Right lobe of liver (tissue), 6 donors: ENCODE measurements around the gene RABGEF1. TPM values are rescaled to one million over a fixed set of nuclear protein-coding genes. Genes with fewer than 3 reads are reported as not detected.
"Not testable (repeated sequence)": the region's sequence is repeated elsewhere in the genome, so short reads cannot be mapped to it uniquely, and the experiment has no call there.

Experiments used
- ATAC-seq, 4 donors: fragments of 200-7000 bp; cut with Tn5 transposase; one replicate each; pipeline ENCODE4 v1.9.1; 2020; ENCODE audit warnings: mild to moderate bottlenecking in 4 of 4, moderate library complexity in 4 of 4
- DNase-seq, 3 donors: peaks; one replicate each; pipeline ENCODE4 v3.0.0-alpha.2; 2020
- H3K27ac ChIP-seq, 3 donors: fragments of 200-600 bp; one replicate each; pipeline ENCODE4 v1.8.0; 2022
- H3K27me3 ChIP-seq, 2 donors: fragments of 200-600 bp; one replicate each; pipeline ENCODE4 v1.8.0; 2022
- H3K36me3 ChIP-seq, 4 donors: fragments of 200-600 bp; sonication (generic) in 1 of 4; one replicate each; pipeline versions ENCODE4 v1.5.1 to v1.8.0; 2017 to 2022; ENCODE audit warnings: control low read depth in 1 of 4
- H3K4me1 ChIP-seq, 4 donors: fragments of 200-600 bp; sonication (generic) in 1 of 4; one replicate each; pipeline versions ENCODE4 v1.5.1 to v1.8.0; 2017 to 2022; ENCODE audit warnings: control low read depth in 1 of 4
- H3K4me3 ChIP-seq, 3 donors: fragments of 200-600 bp; one replicate each; pipeline ENCODE4 v1.8.0; 2022
- H3K9me3 ChIP-seq, 4 donors: fragments of 200-600 bp; sonication (generic) in 1 of 4; one replicate each; pipeline versions ENCODE4 v1.5.1 to v1.8.0; 2017 to 2022; ENCODE audit warnings: control low read depth in 1 of 4
- POLR2A ChIP-seq: fragments of 450-650 bp; IDR thresholded peaks from one replicate; pipeline ENCODE4 v1.6.1; 2017; ENCODE audit warnings: antibody characterized with exemption, mild to moderate bottlenecking
- WGBS: methylation state at CpG from one replicate; pipeline ENCODE4 v1.1.6; 2018; ENCODE audit warnings: low coverage, low lambda C conversion rate; ENCODE audit not compliant: insufficient coverage; ENCODE audit errors: missing lambda C conversion rate; 5-methylcytosine and 5-hydroxymethylcytosine counted together
- intact Hi-C, 2 donors: fragments of 100-400 bp; cut with DNase I; formaldehyde crosslinking; loops; one replicate each; pipeline versions ENCODE4 v1.11.2 to v1.14.1; 2022
- total RNA-seq, 6 experiments: library from RNA; depleted of rRNA in 2 of 6; stranded (reverse); fragments of >200 nt in 2 of 6; fragmentation: NEBNext Ultra II Directional in 3 of 6; extraction: Animal tissue kit (Norgen Biotek cat#: 25700) in 3 of 6; gene quantifications; one replicate each; pipeline versions ENCODE4 v1.1.0 to v1.2.4, GENCODE V29; 2016 to 2023
- TF ChIP-seq, protein P1 (sequence below), 4 donors: fragments of 200-600 bp in 3 of 4; fragments of 450-650 bp in 1 of 4; IDR thresholded peaks; one replicate each; pipeline versions ENCODE4 v1.5.1 to v1.8.0; 2016 to 2022; ENCODE audit warnings: antibody characterized with exemption in 4 of 4, mild to moderate bottlenecking in 2 of 4
- donor health status: DM: no; HTN: yes; CAD: no.
- donor health status: DM: no; HTN: no; CAD: no.
- donor health status: DM: no; HTN: no; CAD: no.
- donor health status: DM: no; HTN: yes; CAD: no.
- donor health status: DM: no; HTN: yes; CAD: no.

Gene RABGEF1
- total RNA-seq, 6 experiments from 2014 or later: 7.3 to 13.8 (median 10.2) TPM

DNA sequence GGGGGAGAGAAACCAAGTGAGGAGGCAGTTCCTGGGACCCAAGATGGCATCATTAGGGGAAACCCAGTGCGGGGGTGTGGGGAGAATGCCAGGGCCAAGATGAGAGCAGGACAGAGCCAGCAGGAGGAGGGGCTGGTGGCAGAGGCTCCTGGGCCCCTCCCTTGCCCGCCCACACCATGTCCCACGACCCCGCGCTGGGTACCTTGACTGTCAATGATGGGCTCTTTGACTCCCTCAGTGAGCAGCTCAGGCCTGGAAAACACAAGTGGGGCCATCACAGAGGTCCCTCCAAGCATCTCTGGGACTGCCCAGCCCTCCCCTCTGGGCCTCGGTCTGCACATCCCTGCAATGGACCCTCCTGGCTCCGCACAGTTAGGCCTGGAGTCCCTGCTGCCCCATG lies 75.4 kb downstream of the RABGEF1 start:
- no peak for DNase-seq
- Histone ChIP-seq H3K4me3 (no peak overlapping the region), H3K9me3 (no peaks in the 10 kb centered on the region), H3K36me3 (peaks cover 0 to 6% (median under 1%) of the 10 kb centered on the region in 4 donors), H3K4me1 (no peaks in the 10 kb centered on the region), H3K27ac (no peak overlapping the region), H3K27me3 (no peaks in the 10 kb centered on the region)
- WGBS: no CpG with 5 or more reads among the region's 7 CpGs
- intact Hi-C loops: no loop called here
- TF ChIP-seq POLR2A: no peak
- TF ChIP-seq, protein P1, sequence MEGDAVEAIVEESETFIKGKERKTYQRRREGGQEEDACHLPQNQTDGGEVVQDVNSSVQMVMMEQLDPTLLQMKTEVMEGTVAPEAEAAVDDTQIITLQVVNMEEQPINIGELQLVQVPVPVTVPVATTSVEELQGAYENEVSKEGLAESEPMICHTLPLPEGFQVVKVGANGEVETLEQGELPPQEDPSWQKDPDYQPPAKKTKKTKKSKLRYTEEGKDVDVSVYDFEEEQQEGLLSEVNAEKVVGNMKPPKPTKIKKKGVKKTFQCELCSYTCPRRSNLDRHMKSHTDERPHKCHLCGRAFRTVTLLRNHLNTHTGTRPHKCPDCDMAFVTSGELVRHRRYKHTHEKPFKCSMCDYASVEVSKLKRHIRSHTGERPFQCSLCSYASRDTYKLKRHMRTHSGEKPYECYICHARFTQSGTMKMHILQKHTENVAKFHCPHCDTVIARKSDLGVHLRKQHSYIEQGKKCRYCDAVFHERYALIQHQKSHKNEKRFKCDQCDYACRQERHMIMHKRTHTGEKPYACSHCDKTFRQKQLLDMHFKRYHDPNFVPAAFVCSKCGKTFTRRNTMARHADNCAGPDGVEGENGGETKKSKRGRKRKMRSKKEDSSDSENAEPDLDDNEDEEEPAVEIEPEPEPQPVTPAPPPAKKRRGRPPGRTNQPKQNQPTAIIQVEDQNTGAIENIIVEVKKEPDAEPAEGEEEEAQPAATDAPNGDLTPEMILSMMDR (IDR thresholded peaks at IDR 0.05): no peak
- peak in 1 of 4 donors; percentile 36 for ATAC-seq

GRCh38 chr7:66816658-66817057 lies 76.1 kb downstream of the RABGEF1 start:
- 84% methylated on average over 5 of the region's 7 CpGs for WGBS
- H3K9me3 ChIP-seq, H3K4me1 ChIP-seq, H3K27ac ChIP-seq, H3K4me3 ChIP-seq, ATAC-seq, H3K36me3 ChIP-seq, DNase-seq, intact Hi-C loops, H3K27me3 ChIP-seq: not testable (repeated sequence)

GRCh38 chr7:66817208-66817795 lies 76.8 kb downstream of the RABGEF1 start:
- H3K36me3 ChIP-seq, H3K27ac ChIP-seq, H3K27me3 ChIP-seq, H3K9me3 ChIP-seq, H3K4me1 ChIP-seq, H3K4me3 ChIP-seq, intact Hi-C loops, DNase-seq: not testable (repeated sequence)
- no CpG with 5 or more reads among the region's 8 CpGs for WGBS
- ATAC-seq: peak; percentile 60 to 85 (median 72)

- H3K36me3 ChIP-seq, H3K27ac ChIP-seq, H3K4me3 ChIP-seq, ATAC-seq, H3K9me3 ChIP-seq, H3K4me1 ChIP-seq, DNase-seq, intact Hi-C loops, H3K27me3 ChIP-seq: not testable (repeated sequence)
- 98% methylated on average over 4 of the region's 7 CpGs for WGBS
Measured at GRCh38 chr7:66817956-66818355, 77.4 kb downstream of the RABGEF1 start.

GRCh38 chr7:66824041-66824440 lies 83.5 kb downstream of the RABGEF1 start:
- WGBS: 67% methylated on average over 1 of the region's 7 CpGs
- no peak overlapping the region for H3K27ac ChIP-seq
- TF ChIP-seq POLR2A: no peak
- TF ChIP-seq, protein P1 (IDR thresholded peaks at IDR 0.05): no peak
- H3K36me3 ChIP-seq: no peaks in the 10 kb centered on the region
- H3K4me1 ChIP-seq: no peaks in the 10 kb centered on the region
- intact Hi-C loops: no loop called here
- ATAC-seq: no peak
- H3K27me3 ChIP-seq: no peaks in the 10 kb centered on the region
- no peaks in the 10 kb centered on the region for H3K9me3 ChIP-seq
- H3K4me3 ChIP-seq: no peak overlapping the region
- DNase-seq: no peak

- H3K27ac ChIP-seq, H3K4me3 ChIP-seq, intact Hi-C loops, H3K27me3 ChIP-seq, H3K36me3 ChIP-seq, H3K9me3 ChIP-seq, H3K4me1 ChIP-seq, DNase-seq: not testable (repeated sequence)
- ATAC-seq: peak; percentile 22 to 56 (median 40)
- WGBS: 46% methylated on average over 2 of the region's 2 CpGs
- TF ChIP-seq, protein P1 (IDR thresholded peaks at IDR 0.05): peak in 2 of 4 donors; percentile 22 to 30
Measured at GRCh38 chr7:66825538-66825937, 85.0 kb downstream of the RABGEF1 start.
